H1 (cell line): ENCODE measurements around the gene CENPI. TPM values are rescaled to one million over a fixed set of nuclear protein-coding genes. Genes with fewer than 3 reads are reported as not detected.

Experiments used
- BACH1 ChIP-seq: IDR thresholded peaks from 2 replicates; pipeline ENCODE4 v1.6.1; 2012; ENCODE audit warnings: low read length, improper control_type of control experiment
- BCL11A ChIP-seq, 2 experiments: IDR thresholded peaks; one replicate each; pipeline ENCODE4 v1.6.1; 2011; ENCODE audit warnings: low read depth in 2 of 2, low read length in 2 of 2, mild to moderate bottlenecking in 2 of 2
- CBX8 ChIP-seq: fragments of 300-800, 300-1000 bp; sonication (generic); IDR thresholded peaks from 2 replicates; pipeline ENCODE4 v1.7.1; 2016; ENCODE audit warnings: low read depth, low read length, borderline replicate concordance
- CHD1 ChIP-seq: IDR thresholded peaks from 2 replicates; pipeline ENCODE4 v1.6.1; 2012; ENCODE audit warnings: low read depth, low read length, improper control_type of control experiment
- EGR1 ChIP-seq: IDR thresholded peaks from 2 replicates; pipeline ENCODE4 v1.6.1; 2011; ENCODE audit warnings: low read depth, low read length, borderline replicate concordance
- GTF2F1 ChIP-seq: IDR thresholded peaks from 2 replicates; pipeline ENCODE4 v1.6.1; 2012; ENCODE audit warnings: low read depth, low read length, improper control_type of control experiment, borderline replicate concordance
- HDAC2 ChIP-seq, 2 experiments: fragments of 300-600 bp in 1 of 2; sonication (generic) in 1 of 2; IDR thresholded peaks; 2 replicates each; pipeline ENCODE4 v1.6.1; 2011 to 2012; ENCODE audit warnings: low read depth in 2 of 2, low read length in 2 of 2, mild to moderate bottlenecking in 2 of 2, moderate library complexity in 2 of 2, borderline replicate concordance in 1 of 2, inconsistent platforms in 1 of 2
- HDAC6 ChIP-seq: IDR thresholded peaks from one replicate; pipeline ENCODE4 v1.7.1; 2012; ENCODE audit warnings: low read depth, mild to moderate bottlenecking, inconsistent platforms, low read length, moderate library complexity
- JUN ChIP-seq: IDR thresholded peaks from 2 replicates; pipeline ENCODE4 v1.6.1; 2011; ENCODE audit warnings: low read depth, mild to moderate bottlenecking, improper control_type of control experiment, low read length
- KDM4A ChIP-seq: IDR thresholded peaks from one replicate; pipeline ENCODE4 v1.7.1; 2012; ENCODE audit warnings: low read depth, mild to moderate bottlenecking, moderate library complexity, low read length, inconsistent platforms; ENCODE audit not compliant: severe bottlenecking
- MAFK ChIP-seq: IDR thresholded peaks from 2 replicates; pipeline ENCODE4 v1.6.1; 2012; ENCODE audit warnings: low read depth, mild to moderate bottlenecking, improper control_type of control experiment, low read length
- NANOG ChIP-seq: IDR thresholded peaks from 2 replicates; pipeline ENCODE4 v1.6.1; 2011; ENCODE audit warnings: low read length, low read depth, mild to moderate bottlenecking, inconsistent platforms; ENCODE audit not compliant: insufficient read depth, poor library complexity, severe bottlenecking
- POLR2A ChIP-seq, 2 experiments: IDR thresholded peaks; 1 replicate in 1 of 2; 2 replicates in 1 of 2; pipeline ENCODE4 v1.6.1; 2011; ENCODE audit warnings: low read depth in 2 of 2, low read length in 2 of 2, mild to moderate bottlenecking in 2 of 2; ENCODE audit errors: control extremely low read depth in 1 of 2
- RAD21 ChIP-seq, 2 experiments: IDR thresholded peaks in 1 of 2; conservative IDR thresholded peaks in 1 of 2; 2 replicates each; pipeline ENCODE4 v1.6.1; 2011; ENCODE audit warnings: low read depth in 2 of 2, low read length in 2 of 2, improper control_type of control experiment in 1 of 2, inconsistent platforms in 1 of 2, mild to moderate bottlenecking in 1 of 2, moderate library complexity in 1 of 2
- RNF2 ChIP-seq: fragments of 200-900, 300-1000 bp; sonication (generic); IDR thresholded peaks from 2 replicates; pipeline ENCODE4 v1.7.1; 2016; ENCODE audit warnings: borderline replicate concordance, low read depth, mild to moderate bottlenecking, antibody characterized with exemption, low read length; ENCODE audit not compliant: poor library complexity, severe bottlenecking; ENCODE audit errors: missing control alignments
- RXRA ChIP-seq: IDR thresholded peaks from 2 replicates; pipeline ENCODE4 v1.6.1; 2011; ENCODE audit warnings: low read depth, mild to moderate bottlenecking, low read length, moderate library complexity; ENCODE audit not compliant: insufficient read depth
- SIRT6 ChIP-seq: IDR thresholded peaks from one replicate; pipeline ENCODE4 v1.7.1; 2012; ENCODE audit warnings: low read length, inconsistent platforms
- SP1 ChIP-seq: IDR thresholded peaks from 2 replicates; pipeline ENCODE4 v1.6.1; 2011; ENCODE audit warnings: low read depth, low read length
- SUZ12 ChIP-seq: fragments of 200-600 bp; sonication (generic); IDR thresholded peaks from 2 replicates; pipeline ENCODE4 v1.6.1; 2012; ENCODE audit warnings: mild to moderate bottlenecking, inconsistent platforms, low read length, moderate library complexity, mixed read lengths
- TAF1 ChIP-seq: IDR thresholded peaks from 2 replicates; pipeline ENCODE4 v1.6.1; 2011; ENCODE audit warnings: mild to moderate bottlenecking, low read depth, low read length
- TAF7 ChIP-seq: optimal IDR thresholded peaks from 2 replicates; pipeline ENCODE3; 2011; ENCODE audit warnings: low read depth, mild to moderate bottlenecking, inconsistent platforms, low read length, moderate library complexity, borderline replicate concordance
- TBP ChIP-seq: IDR thresholded peaks from 2 replicates; pipeline ENCODE4 v1.6.1; 2011; ENCODE audit warnings: low read depth, low read length, improper control_type of control experiment
- polyA plus RNA-seq, 7 experiments: library from polyadenylated mRNA; depleted of rRNA in 3 of 7; stranded (reverse) in 5 of 7; unstranded in 2 of 7; fragments of >200 nt in 5 of 7; fragments of 200-250 nt in 2 of 7; gene quantifications; 1 replicate in 5 of 7; 2 replicates in 1 of 7; 4 replicates in 1 of 7; pipeline versions ENCODE4 v1.2.1 to v1.2.3, GENCODE V29; 2011 to 2013; ENCODE audit warnings: missing spikeins in 2 of 7, mixed read lengths in 2 of 7
- total RNA-seq: library from RNA; stranded (reverse); fragmentation: NEBNext Ultra II Directional; extraction: Animal tissue kit (Norgen Biotek cat#: 25700); gene quantifications from 2 replicates; pipeline ENCODE4 v1.2.1, GENCODE V29; 2021
- TF ChIP-seq, protein P1 (sequence below): IDR thresholded peaks from 2 replicates; pipeline ENCODE4 v1.6.1; 2012; ENCODE audit warnings: inconsistent platforms

Gene CENPI
- total and polyA plus RNA-seq, 2 of the 8 experiments (the other 6 are each of a cell fraction or from before 2014, with no cell fraction given): 7.2 to 22.5 TPM

GRCh38 chrX:101078716-101079598 is 19.0 kb upstream of the CENPI start, which contains the start of gene TMEM35A (continued):
- no peak for TF ChIP-seq TAF7
- TF ChIP-seq BCL11A (IDR thresholded peaks at IDR 0.05; ENCODE audit: low read depth in 2 of 2, low read length in 2 of 2): no peak
- TF ChIP-seq RNF2: no peak
- TF ChIP-seq BACH1: no peak
- no peak for TF ChIP-seq HDAC2 (IDR thresholded peaks at IDR 0.05; ENCODE audit: borderline replicate concordance in 1 of 2, low read depth in 2 of 2, low read length in 2 of 2)
- TF ChIP-seq SIRT6: no peak
- TF ChIP-seq EGR1: no peak
- TF ChIP-seq RXRA: no peak
- no peak for TF ChIP-seq POLR2A (IDR thresholded peaks at IDR 0.05; ENCODE audit: control extremely low read depth in 1 of 2, low read depth in 2 of 2, low read length in 2 of 2)
- TF ChIP-seq JUN: no peak
- no peak for TF ChIP-seq NANOG
- TF ChIP-seq TBP: 0 out of 2 replicates have a peak, but pooled peaks have one; percentile 31
- TF ChIP-seq KDM4A: no peak
- no peak for TF ChIP-seq GTF2F1
- TF ChIP-seq HDAC6: no peak
- TF ChIP-seq SUZ12: no peak
- TF ChIP-seq RAD21 (IDR thresholded peaks at IDR 0.05 in 1 of 2, conservative IDR thresholded peaks at IDR 0.05 in 1 of 2; ENCODE audit: low read depth in 2 of 2, low read length in 2 of 2): no peak
- peak; percentile 34; the same call in 1 of the 2 replicates for TF ChIP-seq SP1
- no peak for TF ChIP-seq MAFK
- TF ChIP-seq, protein P1, sequence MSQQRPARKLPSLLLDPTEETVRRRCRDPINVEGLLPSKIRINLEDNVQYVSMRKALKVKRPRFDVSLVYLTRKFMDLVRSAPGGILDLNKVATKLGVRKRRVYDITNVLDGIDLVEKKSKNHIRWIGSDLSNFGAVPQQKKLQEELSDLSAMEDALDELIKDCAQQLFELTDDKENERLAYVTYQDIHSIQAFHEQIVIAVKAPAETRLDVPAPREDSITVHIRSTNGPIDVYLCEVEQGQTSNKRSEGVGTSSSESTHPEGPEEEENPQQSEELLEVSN: no peak
- TF ChIP-seq CHD1: no peak
- 0 out of 2 replicates have a peak, but pooled peaks have one; percentile 47 for TF ChIP-seq TAF1
- no peak for TF ChIP-seq CBX8
